HG03280 (cell line): ENCODE data around the gene MYMK.

Experiments
- ATAC-seq: cut with Tn5 transposase; IDR thresholded peaks from one replicate; pipeline ENCODE4 v1.9.1; 2021; ENCODE audit warnings: mild to moderate bottlenecking, moderate library complexity; ENCODE audit not compliant: unreplicated experiment

MYMK gene

GRCh38 chr9:133505901-133506652, 18.7 kb downstream of the MYMK start:
- ATAC-seq = no peak

GRCh38 chr9:133505186-133505830, 19.5 kb downstream of the MYMK start:
- no peak for ATAC-seq

GRCh38 chr9:133502112-133502511, 22.6 kb downstream of the MYMK start:
- no peak for ATAC-seq

GRCh38 chr9:133499892-133500270, 24.9 kb downstream of the MYMK start:
- no peak for ATAC-seq

GRCh38 chr9:133499132-133499891, 25.4 kb downstream of the MYMK start:
- ATAC-seq = no peak

- no peak for ATAC-seq
Measured at GRCh38 chr9:133496861-133497842, 27.6 kb downstream of the MYMK start.

GRCh38 chr9:133495327-133496293, 29.1 kb downstream of the MYMK start:
- no peak for ATAC-seq

- ATAC-seq = no peak
Measured at GRCh38 chr9:133494636-133495326, 30.0 kb downstream of the MYMK start.

GRCh38 chr9:133493845-133494540, 30.8 kb downstream of the MYMK start:
- no peak for ATAC-seq

- ATAC-seq = no peak
Measured at GRCh38 chr9:133493428-133493827, 31.3 kb downstream of the MYMK start.

GRCh38 chr9:133492061-133493021, 32.4 kb downstream of the MYMK start:
- no peak for ATAC-seq

GRCh38 chr9:133491656-133491925, 33.2 kb downstream of the MYMK start:
- no peak for ATAC-seq

GRCh38 chr9:133490865-133491655, 33.7 kb downstream of the MYMK start:
- ATAC-seq = no peak

GRCh38 chr9:133490201-133490681, 34.5 kb downstream of the MYMK start:
- ATAC-seq = no peak

- no peak for ATAC-seq
Measured at GRCh38 chr9:133489253-133490190, 35.2 kb downstream of the MYMK start.
